MCF 10A (cell line): ENCODE results near the gene SLC12A5. TPM values are rescaled to one million over a fixed set of nuclear protein-coding genes. Genes with fewer than 3 reads are reported as not detected.

ENCODE experiments used
- BruUV-seq: library from RNA; stranded (reverse); fragments of 400-500 nt; replicated peaks from 2 replicates; lab custom pipeline; 2021; lab: Mats Ljungman, UMichigan
- CTCF ChIA-PET: fragments of 300-600 bp; sonication (Branson Sonifier 250); formaldehyde crosslinking; extraction: SDS; loops from one replicate; lab custom pipeline; 2021; ENCODE audit warnings: antibody characterized with exemption, inconsistent platforms; lab: Yijun Ruan, JAX
- POLR2A ChIA-PET: fragments of 300-600, 350-650 bp; sonication (Branson Sonifier 250); formaldehyde crosslinking; extraction: SDS; loops from one replicate; lab custom pipeline; 2020; ENCODE audit warnings: antibody characterized with exemption, inconsistent platforms; lab: Yijun Ruan, JAX
- DNase-seq: peaks from one replicate; pipeline ENCODE4 v3.0.0-alpha.2; 2018; ENCODE audit not compliant: unreplicated experiment
- H3K27ac Mint-ChIP-seq: one replicate; pipeline ENCODE4 v1.8.0; 2022; ENCODE audit warnings: mild to moderate bottlenecking, low read depth, mixed read lengths; ENCODE audit not compliant: unreplicated experiment
- H3K27me3 Mint-ChIP-seq: one replicate; pipeline ENCODE4 v1.8.0; 2022; ENCODE audit warnings: mixed read lengths; ENCODE audit not compliant: insufficient read depth, unreplicated experiment
- H3K36me3 Mint-ChIP-seq: one replicate; pipeline ENCODE4 v1.8.0; 2022; ENCODE audit warnings: mild to moderate bottlenecking, moderate library complexity, mixed read lengths; ENCODE audit not compliant: insufficient read depth, unreplicated experiment
- H3K4me1 Mint-ChIP-seq: one replicate; pipeline ENCODE4 v1.8.0; 2022; ENCODE audit warnings: mixed read lengths; ENCODE audit not compliant: insufficient read depth, unreplicated experiment
- H3K4me3 Mint-ChIP-seq: one replicate; pipeline ENCODE4 v1.8.0; 2022; ENCODE audit warnings: mild to moderate bottlenecking, moderate library complexity, mixed read lengths; ENCODE audit not compliant: unreplicated experiment
- H3K9me3 Mint-ChIP-seq: one replicate; pipeline ENCODE4 v1.8.0; 2022; ENCODE audit warnings: mixed read lengths; ENCODE audit not compliant: unreplicated experiment
- intact Hi-C: fragments of 100-400 bp; cut with micrococcal nuclease; formaldehyde crosslinking; loops from 2 replicates; pipeline ENCODE4 v1.14.1; 2022
- total RNA-seq: library from RNA; stranded (reverse); gene quantifications from 2 replicates; pipeline ENCODE4 v1.2.3, GENCODE V29; 2022
- TF ChIP-seq, protein P1 (sequence below): fragments of 200-600 bp; IDR thresholded peaks from one replicate; pipeline ENCODE4 v1.8.0; 2022; ENCODE audit warnings: antibody characterized with exemption, mild to moderate bottlenecking; ENCODE audit not compliant: unreplicated experiment

The SLC12A5 gene
- total RNA-seq, 1 experiment from 2014 or later = 0.75 TPM

DNA sequence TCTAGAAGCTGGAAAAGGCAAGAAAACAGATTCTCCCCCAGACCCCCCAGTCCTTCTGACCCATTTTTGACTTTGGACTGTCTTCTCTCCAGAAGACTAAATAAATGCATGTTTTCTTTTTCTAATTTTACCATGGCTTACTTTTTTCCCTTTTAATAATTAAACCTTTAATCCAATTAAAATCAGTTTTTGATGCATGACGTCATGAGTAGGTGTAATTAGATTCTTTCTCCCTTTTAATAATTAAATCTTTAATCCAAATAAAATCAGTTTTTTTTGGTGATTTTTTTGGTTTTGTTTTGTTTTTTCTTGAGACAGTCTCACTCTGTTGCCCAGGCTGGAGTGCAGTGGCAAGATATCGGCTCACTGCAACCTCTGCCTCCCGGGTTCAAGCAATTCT, 73.9 kb downstream of the SLC12A5 start:
- Mint-ChIP-seq H3K4me1 (no peaks in the 10 kb centered on the region), H3K9me3 (no peaks in the 10 kb centered on the region), H3K4me3 (no peak overlapping the region), H3K27ac (no peak overlapping the region), H3K27me3 (peaks cover 62% of the 10 kb centered on the region), H3K36me3 (no peaks in the 10 kb centered on the region)
- TF ChIP-seq, protein P1, sequence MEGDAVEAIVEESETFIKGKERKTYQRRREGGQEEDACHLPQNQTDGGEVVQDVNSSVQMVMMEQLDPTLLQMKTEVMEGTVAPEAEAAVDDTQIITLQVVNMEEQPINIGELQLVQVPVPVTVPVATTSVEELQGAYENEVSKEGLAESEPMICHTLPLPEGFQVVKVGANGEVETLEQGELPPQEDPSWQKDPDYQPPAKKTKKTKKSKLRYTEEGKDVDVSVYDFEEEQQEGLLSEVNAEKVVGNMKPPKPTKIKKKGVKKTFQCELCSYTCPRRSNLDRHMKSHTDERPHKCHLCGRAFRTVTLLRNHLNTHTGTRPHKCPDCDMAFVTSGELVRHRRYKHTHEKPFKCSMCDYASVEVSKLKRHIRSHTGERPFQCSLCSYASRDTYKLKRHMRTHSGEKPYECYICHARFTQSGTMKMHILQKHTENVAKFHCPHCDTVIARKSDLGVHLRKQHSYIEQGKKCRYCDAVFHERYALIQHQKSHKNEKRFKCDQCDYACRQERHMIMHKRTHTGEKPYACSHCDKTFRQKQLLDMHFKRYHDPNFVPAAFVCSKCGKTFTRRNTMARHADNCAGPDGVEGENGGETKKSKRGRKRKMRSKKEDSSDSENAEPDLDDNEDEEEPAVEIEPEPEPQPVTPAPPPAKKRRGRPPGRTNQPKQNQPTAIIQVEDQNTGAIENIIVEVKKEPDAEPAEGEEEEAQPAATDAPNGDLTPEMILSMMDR = no peak
- no TSS peak for BruUV-seq
- DNase-seq = no peak
- ChIA-PET POLR2A (interaction anchor here (0.6 kb wide), 1 partner anchor 52 kb away, joined by 3 read pairs; no protein-coding TSS in a partner anchor), CTCF (interaction anchor here (0.7 kb wide), 1 partner anchor 262 kb away, joined by 5 read pairs; no protein-coding TSS in a partner anchor)
- intact Hi-C loops = no loop called here

DNA sequence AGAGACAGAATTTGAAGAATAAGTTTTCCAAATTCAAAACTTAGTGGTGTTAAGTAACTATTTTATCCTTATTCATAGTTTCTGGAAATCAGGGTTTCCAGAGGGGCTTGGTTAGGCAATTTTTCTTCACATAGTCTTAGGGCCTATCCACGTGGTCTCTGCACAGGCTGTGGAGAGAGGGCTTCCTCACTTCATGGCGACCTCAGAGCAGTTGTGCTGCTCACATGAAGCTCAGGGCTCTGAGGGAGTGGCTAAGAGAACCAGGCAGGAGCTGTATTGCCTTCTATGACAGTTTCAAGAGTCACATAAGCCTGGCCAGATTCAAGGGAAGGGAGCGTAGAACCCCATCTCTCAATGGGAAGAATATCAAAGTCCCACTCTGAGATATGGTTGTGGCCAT, 75.2 kb downstream of the SLC12A5 start:
- no peak for DNase-seq
- Mint-ChIP-seq H3K27ac (no peak overlapping the region), H3K27me3 (peaks cover 65% of the 10 kb centered on the region), H3K36me3 (no peaks in the 10 kb centered on the region), H3K9me3 (no peaks in the 10 kb centered on the region), H3K4me3 (no peak overlapping the region), H3K4me1 (no peaks in the 10 kb centered on the region)
- CTCF ChIA-PET = interaction anchor here (0.6 to 1.0 kb wide), 2 partner anchors 91 to 274 kb away, joined by 3 read pairs; no protein-coding TSS in a partner anchor
- POLR2A ChIA-PET = no interaction called here
- intact Hi-C loops = no loop called here
- TF ChIP-seq, protein P1 = no peak
- no TSS peak for BruUV-seq

DNA sequence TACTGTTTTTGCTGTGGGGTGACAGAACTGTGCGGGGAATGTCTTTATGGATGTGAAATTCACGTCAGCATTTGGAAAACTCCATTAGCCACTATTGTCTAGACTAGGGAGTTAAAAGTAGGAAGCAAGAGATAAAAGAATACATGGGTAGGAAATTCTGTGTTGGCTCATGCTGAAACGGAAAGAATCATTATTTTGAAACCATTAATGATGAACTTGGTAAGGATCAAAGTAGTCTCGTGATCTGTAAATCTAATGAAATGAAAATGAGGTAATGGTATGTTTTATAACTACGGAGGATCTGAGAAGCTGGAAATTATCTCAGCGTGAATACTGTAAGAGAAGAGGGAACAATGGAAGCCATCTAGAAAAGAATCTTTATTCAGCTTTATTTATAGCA, 78.0 kb downstream of the SLC12A5 start:
- TF ChIP-seq, protein P1 = no peak
- POLR2A ChIA-PET = interaction anchor here (0.7 to 1.6 kb wide), 3 partner anchors 9 to 466 kb away, joined by 3 to 6 read pairs (median 3); no protein-coding TSS in a partner anchor

DNA sequence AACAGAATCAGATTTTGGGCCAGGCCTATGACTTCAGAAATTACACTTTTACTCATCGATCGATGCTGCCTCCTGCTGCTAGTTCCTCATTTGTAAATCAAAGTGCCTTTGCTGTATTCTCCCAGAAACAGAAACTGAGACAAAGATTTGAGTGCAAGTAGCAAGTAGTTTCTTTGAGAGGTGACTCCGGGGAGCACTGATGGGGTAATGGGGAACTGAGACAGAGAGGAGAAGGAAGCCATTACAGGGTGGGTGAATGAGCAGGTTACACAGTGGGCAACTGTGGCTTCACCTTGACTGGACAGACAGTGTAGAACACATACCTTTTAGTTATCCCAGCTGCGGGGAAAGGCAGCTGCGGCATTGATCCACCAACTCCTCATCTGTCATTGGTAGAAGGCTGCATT, 79.4 kb downstream of the SLC12A5 start:
- CTCF ChIA-PET = interaction anchor here (0.7 to 1.2 kb wide), 3 partner anchors 12 to 121 kb away, joined by 3 to 5 read pairs (median 3); no protein-coding TSS in a partner anchor
- intact Hi-C loops = no loop called here
- Mint-ChIP-seq H3K27ac (no peak overlapping the region), H3K9me3 (no peaks in the 10 kb centered on the region), H3K4me3 (no peak overlapping the region), H3K27me3 (peaks cover 63% of the 10 kb centered on the region), H3K4me1 (no peaks in the 10 kb centered on the region), H3K36me3 (no peaks in the 10 kb centered on the region)
- no peak for DNase-seq
- TF ChIP-seq, protein P1 = no peak
- BruUV-seq = no TSS peak
- POLR2A ChIA-PET = interaction anchor here (0.7 kb wide), 1 partner anchor 98 kb away, joined by 3 read pairs; no protein-coding TSS in a partner anchor

More for the DNA sequence above, 78.0 kb downstream of the SLC12A5 start:
- intact Hi-C loops = no loop called here
- no peak for DNase-seq
- Mint-ChIP-seq H3K27me3 (peaks cover 68% of the 10 kb centered on the region), H3K27ac (no peak overlapping the region), H3K36me3 (no peaks in the 10 kb centered on the region), H3K4me1 (no peaks in the 10 kb centered on the region), H3K9me3 (no peaks in the 10 kb centered on the region), H3K4me3 (no peak overlapping the region)
- CTCF ChIA-PET = interaction anchor here (0.6 to 1.2 kb wide), 3 partner anchors 9 to 89 kb away, joined by 3 to 4 read pairs (median 3); no protein-coding TSS in a partner anchor
- BruUV-seq = no TSS peak
